Osteoblast (primary cell): ENCODE data around the gene ZNF512. TPM values are rescaled to one million over a fixed set of nuclear protein-coding genes. Genes with fewer than 3 reads are reported as not detected.
A peak's percentile ranks its signal among the peaks of the same experiment; 100 is the strongest.

Experiments
- DNase-seq: peaks from one replicate; pipeline ENCODE4 v3.0.0; 2011; ENCODE audit warnings: low spot score, mixed read lengths; ENCODE audit not compliant: insufficient read length; ENCODE audit errors: missing footprints
- H2AFZ ChIP-seq: 2 replicates; pipeline ENCODE4 v1.6.0; 2011; ENCODE audit warnings: mild to moderate bottlenecking, low read length
- H3K27ac ChIP-seq: 2 replicates; pipeline ENCODE4 v1.5.1; 2011; ENCODE audit warnings: mild to moderate bottlenecking, low read depth, low read length, moderate library complexity
- H3K27me3 ChIP-seq: 2 replicates; pipeline ENCODE4 v1.6.0; 2012; ENCODE audit warnings: mild to moderate bottlenecking, control low read depth, inconsistent platforms, low read length, moderate library complexity; ENCODE audit not compliant: insufficient read depth
- H3K36me3 ChIP-seq: 2 replicates; pipeline ENCODE4 v1.5.1; 2011; ENCODE audit warnings: mild to moderate bottlenecking, low read length, control low read depth, moderate library complexity; ENCODE audit not compliant: insufficient read depth
- H3K4me1 ChIP-seq: 2 replicates; pipeline ENCODE4 v1.5.1; 2011; ENCODE audit warnings: mild to moderate bottlenecking, low read length, control low read depth, moderate library complexity; ENCODE audit not compliant: insufficient read depth
- H3K4me2 ChIP-seq: 2 replicates; pipeline ENCODE4 v1.6.0; 2011; ENCODE audit warnings: mild to moderate bottlenecking, low read length; ENCODE audit not compliant: insufficient read depth
- H3K4me3 ChIP-seq: fragments of 200-600 bp; sonication (generic); 3 replicates; pipeline ENCODE4 v1.5.1; 2012; ENCODE audit warnings: mild to moderate bottlenecking, low read length, inconsistent platforms; ENCODE audit not compliant: insufficient read depth
- H3K79me2 ChIP-seq: 2 replicates; pipeline ENCODE4 v1.6.0; 2012; ENCODE audit warnings: mild to moderate bottlenecking, low read length, control low read depth, inconsistent platforms; ENCODE audit not compliant: insufficient read depth
- H3K9me3 ChIP-seq: 2 replicates; pipeline ENCODE4 v1.5.1; 2011; ENCODE audit warnings: low read depth, low read length, control low read depth
- H4K20me1 ChIP-seq: 2 replicates; pipeline ENCODE4 v1.6.0; 2012; ENCODE audit warnings: mild to moderate bottlenecking, low read length, control low read depth; ENCODE audit not compliant: insufficient read depth
- total RNA-seq: library from RNA; depleted of rRNA; stranded (reverse); fragments of >200 nt; gene quantifications from 2 replicates; pipeline ENCODE4 v1.2.3, GENCODE V29; 2012
- TF ChIP-seq, protein P1 (sequence below): IDR thresholded peaks from 2 replicates; pipeline ENCODE4 v1.5.1; 2011; ENCODE audit warnings: mild to moderate bottlenecking, low read depth, low read length, moderate library complexity; ENCODE audit errors: extremely low read depth

The ZNF512 gene
- total RNA-seq, 1 donor: 21.4 TPM

DNA sequence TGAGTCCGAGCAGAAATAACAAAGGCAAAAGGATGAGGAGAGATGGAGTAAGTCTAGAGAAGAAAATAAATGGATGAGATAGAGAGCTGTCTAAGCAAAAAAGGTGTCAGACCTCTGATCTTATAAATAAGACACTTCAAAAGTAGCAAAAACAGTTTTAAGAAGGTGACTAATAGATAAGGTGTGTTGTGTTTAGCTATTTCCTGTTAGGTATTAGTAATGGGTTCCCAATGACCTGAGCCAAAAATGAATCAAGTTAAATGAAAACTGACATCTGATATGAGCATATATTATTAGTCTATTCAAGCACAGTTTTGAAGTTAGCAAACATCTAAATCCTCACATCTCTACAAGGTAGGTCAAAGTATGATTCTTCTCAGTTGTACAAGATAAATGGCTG lies 69.9 kb downstream of the ZNF512 start:
- no peak overlapping the region for H2AFZ ChIP-seq
- peaks cover 79% of the 10 kb centered on the region for H3K36me3 ChIP-seq
- no peak overlapping the region for H3K27ac ChIP-seq
- H3K79me2 ChIP-seq: no peaks in the 10 kb centered on the region
- H3K4me2 ChIP-seq: no peak overlapping the region
- TF ChIP-seq, protein P1, sequence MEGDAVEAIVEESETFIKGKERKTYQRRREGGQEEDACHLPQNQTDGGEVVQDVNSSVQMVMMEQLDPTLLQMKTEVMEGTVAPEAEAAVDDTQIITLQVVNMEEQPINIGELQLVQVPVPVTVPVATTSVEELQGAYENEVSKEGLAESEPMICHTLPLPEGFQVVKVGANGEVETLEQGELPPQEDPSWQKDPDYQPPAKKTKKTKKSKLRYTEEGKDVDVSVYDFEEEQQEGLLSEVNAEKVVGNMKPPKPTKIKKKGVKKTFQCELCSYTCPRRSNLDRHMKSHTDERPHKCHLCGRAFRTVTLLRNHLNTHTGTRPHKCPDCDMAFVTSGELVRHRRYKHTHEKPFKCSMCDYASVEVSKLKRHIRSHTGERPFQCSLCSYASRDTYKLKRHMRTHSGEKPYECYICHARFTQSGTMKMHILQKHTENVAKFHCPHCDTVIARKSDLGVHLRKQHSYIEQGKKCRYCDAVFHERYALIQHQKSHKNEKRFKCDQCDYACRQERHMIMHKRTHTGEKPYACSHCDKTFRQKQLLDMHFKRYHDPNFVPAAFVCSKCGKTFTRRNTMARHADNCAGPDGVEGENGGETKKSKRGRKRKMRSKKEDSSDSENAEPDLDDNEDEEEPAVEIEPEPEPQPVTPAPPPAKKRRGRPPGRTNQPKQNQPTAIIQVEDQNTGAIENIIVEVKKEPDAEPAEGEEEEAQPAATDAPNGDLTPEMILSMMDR: no peak
- no peaks in the 10 kb centered on the region for H3K27me3 ChIP-seq
- H3K4me3 ChIP-seq: no peak overlapping the region
- H3K4me1 ChIP-seq: peaks cover 11% of the 10 kb centered on the region
- H4K20me1 ChIP-seq: no peaks in the 10 kb centered on the region
- no peak for DNase-seq
- H3K9me3 ChIP-seq: no peaks in the 10 kb centered on the region

DNA sequence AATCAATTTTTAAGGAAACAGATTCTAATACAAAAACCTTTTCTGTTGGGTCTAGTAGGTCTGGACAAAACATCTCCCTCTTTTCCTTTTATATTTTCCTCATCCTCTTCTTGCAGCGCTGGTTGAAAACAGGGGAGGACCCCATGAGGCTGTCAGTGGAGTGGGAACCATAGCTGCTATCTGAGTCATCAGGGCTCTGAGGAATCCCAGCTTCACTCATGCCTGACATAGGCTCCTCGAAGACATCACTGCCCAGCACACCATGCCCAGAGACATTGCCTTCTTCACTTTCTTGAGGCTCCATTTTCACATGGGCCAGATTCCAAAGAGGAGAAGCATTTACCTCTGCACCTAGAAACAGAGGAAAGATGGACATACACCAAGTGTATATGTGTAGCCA lies 70.6 kb downstream of the ZNF512 start:
- TF ChIP-seq, protein P1: no peak
- Histone ChIP-seq H3K9me3 (no peaks in the 10 kb centered on the region), H3K27ac (no peak overlapping the region), H3K4me3 (no peak overlapping the region), H3K4me1 (peaks cover 11% of the 10 kb centered on the region), H3K36me3 (peaks cover 73% of the 10 kb centered on the region), H3K27me3 (no peaks in the 10 kb centered on the region), H3K4me2 (no peak overlapping the region), H2AFZ (no peak overlapping the region), H3K79me2 (no peaks in the 10 kb centered on the region), H4K20me1 (no peaks in the 10 kb centered on the region)
- DNase-seq: no peak

DNA sequence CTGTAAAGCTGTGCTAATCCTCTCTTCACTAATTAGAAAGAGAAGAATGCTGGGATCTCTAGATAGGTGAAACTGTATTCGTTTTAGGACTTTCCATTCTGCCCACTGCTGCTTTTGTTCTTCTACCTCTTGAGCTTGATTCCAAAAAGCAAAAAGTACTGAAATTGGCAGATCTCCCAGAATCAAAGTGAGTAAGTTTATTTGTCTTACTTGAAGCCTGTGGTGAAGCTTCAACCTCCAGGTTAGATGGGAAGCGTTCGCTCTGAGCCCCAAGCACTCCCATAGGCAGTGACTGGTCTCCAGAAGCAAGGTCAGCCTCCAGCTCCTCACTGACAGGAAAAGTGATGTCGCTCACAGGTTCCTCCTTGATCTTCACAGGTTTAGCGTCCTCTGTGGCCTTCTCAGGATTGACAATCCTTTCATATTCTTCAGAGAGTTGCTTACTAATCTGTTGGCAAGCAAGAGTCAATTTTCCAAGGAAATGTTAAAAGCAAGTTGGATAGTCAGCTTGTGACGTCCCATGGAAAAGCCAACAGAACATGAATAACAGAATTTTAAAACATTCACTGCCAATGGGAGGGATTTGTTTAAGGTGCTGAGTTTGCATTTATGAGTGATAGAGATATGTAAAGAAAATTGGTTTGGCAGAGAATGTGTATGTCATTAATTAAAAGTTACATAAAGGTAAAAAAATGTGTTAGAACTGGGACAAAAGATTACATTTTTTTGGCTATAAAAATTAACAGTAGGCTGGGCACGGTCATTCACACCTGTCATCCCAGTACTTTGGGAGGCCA lies 72.5 kb downstream of the ZNF512 start:
- no peak overlapping the region for H3K4me2 ChIP-seq
- H3K36me3 ChIP-seq: peaks cover 70% of the 10 kb centered on the region
- TF ChIP-seq, protein P1: no peak
- H3K27ac ChIP-seq: peak overlapping the region; percentile 58
- H3K79me2 ChIP-seq: peaks cover 11% of the 10 kb centered on the region
- no peaks in the 10 kb centered on the region for H3K9me3 ChIP-seq
- no peak overlapping the region for H3K4me3 ChIP-seq
- H3K27me3 ChIP-seq: no peaks in the 10 kb centered on the region
- peak; percentile 53 for DNase-seq
- H3K4me1 ChIP-seq: peaks cover 11% of the 10 kb centered on the region
- H2AFZ ChIP-seq: no peak overlapping the region
- no peaks in the 10 kb centered on the region for H4K20me1 ChIP-seq

DNA sequence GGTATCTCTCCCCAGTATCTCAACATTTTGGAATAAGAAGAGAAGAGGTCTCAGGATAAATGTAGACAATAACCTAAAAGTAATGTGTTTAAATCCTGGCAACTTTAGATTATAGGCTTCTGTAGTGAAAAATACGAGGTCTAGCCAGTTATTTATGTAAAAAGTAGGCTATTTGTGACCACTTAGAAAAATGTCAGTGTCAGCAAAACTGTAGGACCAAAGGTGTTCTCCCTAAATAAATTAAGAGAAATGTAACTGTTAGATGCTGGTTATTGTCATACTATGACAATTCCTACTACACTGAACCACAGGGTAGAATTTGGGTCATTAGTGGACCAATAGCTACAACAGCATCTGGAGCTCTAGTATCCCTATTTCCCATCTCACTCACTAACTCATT lies 78.5 kb downstream of the ZNF512 start:
- peaks cover 25% of the 10 kb centered on the region for H3K4me1 ChIP-seq
- no peak for DNase-seq
- H3K4me3 ChIP-seq: no peak overlapping the region
- no peaks in the 10 kb centered on the region for H3K9me3 ChIP-seq
- no peak overlapping the region for H3K27ac ChIP-seq
- H4K20me1 ChIP-seq: no peaks in the 10 kb centered on the region
- H3K79me2 ChIP-seq: peaks cover 58% of the 10 kb centered on the region
- peaks cover 40% of the 10 kb centered on the region for H3K36me3 ChIP-seq
- no peaks in the 10 kb centered on the region for H3K27me3 ChIP-seq
- H2AFZ ChIP-seq: no peak overlapping the region
- H3K4me2 ChIP-seq: no peak overlapping the region
- TF ChIP-seq, protein P1: no peak
